Thoracic aorta (tissue), 2 donors: ENCODE data around the gene PDE6G. TPM values are rescaled to one million over a fixed set of nuclear protein-coding genes. Genes with fewer than 3 reads are reported as not detected.

Source experiments
- ATAC-seq: fragments of 150-250 bp; one replicate; pipeline ENCODE4 v1.8.0; 2017; ENCODE audit warnings: low read depth; ENCODE audit not compliant: insufficient number of reproducible peaks, low FRiP score
- DNase-seq: peaks from one replicate; pipeline ENCODE4 v3.0.0-alpha.2; 2020; ENCODE audit warnings: low spot score
- H3K27ac ChIP-seq, 2 donors: fragments of 200-600 bp; sonication (generic); 1 replicate in 1 of 2; 2 replicates in 1 of 2; pipeline ENCODE4 v1.5.1; 2016; ENCODE audit warnings: mild to moderate bottlenecking in 2 of 2, moderate library complexity in 2 of 2
- H3K27me3 ChIP-seq: fragments of 200-600 bp; sonication (generic); replicated peaks from 2 replicates; pipeline ENCODE4 v1.6.0; 2016; ENCODE audit warnings: mild to moderate bottlenecking; ENCODE audit not compliant: insufficient read depth
- H3K36me3 ChIP-seq: fragments of 200-600 bp; sonication (generic); one replicate; pipeline ENCODE4 v1.5.1; 2016
- H3K4me1 ChIP-seq, 2 donors: fragments of 200-600 bp; sonication (generic); 1 replicate in 1 of 2; 2 replicates in 1 of 2; pipeline versions ENCODE4 v1.5.1 to v1.6.0; 2016; ENCODE audit warnings: low read depth in 2 of 2, mild to moderate bottlenecking in 1 of 2; ENCODE audit not compliant: control insufficient read depth in 1 of 2
- H3K4me3 ChIP-seq: fragments of 200-600 bp; sonication (generic); 2 replicates; pipeline ENCODE4 v1.5.1; 2016; ENCODE audit warnings: mild to moderate bottlenecking
- H3K9me3 ChIP-seq: fragments of 200-600 bp; sonication (generic); 2 replicates; pipeline ENCODE4 v1.5.1; 2016
- total RNA-seq, 2 donors: library from RNA; depleted of rRNA; stranded (reverse); fragments of >200 nt; gene quantifications; one replicate each; pipeline versions ENCODE4 v1.1.0 to v1.2.3, GENCODE V29; 2016
- TF ChIP-seq, protein P1 (sequence below): fragments of 200-600 bp; sonication (generic); IDR thresholded peaks from one replicate; pipeline ENCODE4 v1.5.1; 2019; ENCODE audit warnings: antibody characterized with exemption

PDE6G gene
- total RNA-seq, 2 donors from 2014 or later = not detected

DNA sequence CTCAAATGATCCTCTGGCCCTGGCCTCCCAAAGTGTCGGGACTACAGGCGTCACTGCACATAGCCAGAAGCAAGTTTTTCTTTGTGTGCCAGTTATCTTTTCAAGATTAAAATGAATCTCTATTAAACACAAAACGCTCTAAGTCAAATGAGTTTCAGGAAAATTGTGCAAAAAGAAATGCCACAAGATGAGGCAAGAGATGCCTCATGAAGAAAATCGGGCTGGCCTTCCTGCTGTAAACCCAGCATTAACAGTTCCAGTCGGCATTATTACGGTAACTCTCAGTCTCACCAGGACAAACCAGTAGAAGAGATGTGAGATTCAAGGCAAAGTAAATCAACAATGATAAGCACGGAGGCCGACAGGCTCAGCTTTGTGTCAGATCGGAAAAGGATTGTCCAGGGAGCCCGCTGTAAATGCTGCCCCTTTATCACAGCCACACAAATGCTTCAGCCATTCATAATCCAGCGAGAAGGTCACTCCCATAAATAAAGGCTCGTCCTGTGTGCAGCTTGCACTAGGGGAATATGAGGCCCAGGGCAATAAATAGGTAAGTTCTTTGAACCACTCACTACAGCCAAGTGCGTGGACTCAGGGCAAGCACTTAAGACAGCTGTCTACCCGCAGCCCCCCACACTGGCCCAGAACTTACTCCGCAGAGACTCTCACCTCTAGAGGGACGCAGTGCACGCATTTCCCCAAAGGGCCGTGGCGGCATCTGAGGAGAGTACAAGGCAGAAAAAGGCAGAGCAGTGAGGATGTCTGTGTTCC is 46.6 kb downstream of the PDE6G start:
- H3K27me3 ChIP-seq = no peaks in the 10 kb centered on the region
- ATAC-seq (no peak), DNase-seq (no peak)
- TF ChIP-seq, protein P1, sequence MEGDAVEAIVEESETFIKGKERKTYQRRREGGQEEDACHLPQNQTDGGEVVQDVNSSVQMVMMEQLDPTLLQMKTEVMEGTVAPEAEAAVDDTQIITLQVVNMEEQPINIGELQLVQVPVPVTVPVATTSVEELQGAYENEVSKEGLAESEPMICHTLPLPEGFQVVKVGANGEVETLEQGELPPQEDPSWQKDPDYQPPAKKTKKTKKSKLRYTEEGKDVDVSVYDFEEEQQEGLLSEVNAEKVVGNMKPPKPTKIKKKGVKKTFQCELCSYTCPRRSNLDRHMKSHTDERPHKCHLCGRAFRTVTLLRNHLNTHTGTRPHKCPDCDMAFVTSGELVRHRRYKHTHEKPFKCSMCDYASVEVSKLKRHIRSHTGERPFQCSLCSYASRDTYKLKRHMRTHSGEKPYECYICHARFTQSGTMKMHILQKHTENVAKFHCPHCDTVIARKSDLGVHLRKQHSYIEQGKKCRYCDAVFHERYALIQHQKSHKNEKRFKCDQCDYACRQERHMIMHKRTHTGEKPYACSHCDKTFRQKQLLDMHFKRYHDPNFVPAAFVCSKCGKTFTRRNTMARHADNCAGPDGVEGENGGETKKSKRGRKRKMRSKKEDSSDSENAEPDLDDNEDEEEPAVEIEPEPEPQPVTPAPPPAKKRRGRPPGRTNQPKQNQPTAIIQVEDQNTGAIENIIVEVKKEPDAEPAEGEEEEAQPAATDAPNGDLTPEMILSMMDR = no peak
- no peak overlapping the region for H3K27ac ChIP-seq
- H3K36me3 ChIP-seq = peaks cover 53% of the 10 kb centered on the region
- H3K4me1 ChIP-seq = peaks cover 6 to 13% of the 10 kb centered on the region in 2 donors
- no peaks in the 10 kb centered on the region for H3K9me3 ChIP-seq
- H3K4me3 ChIP-seq = no peak overlapping the region

DNA sequence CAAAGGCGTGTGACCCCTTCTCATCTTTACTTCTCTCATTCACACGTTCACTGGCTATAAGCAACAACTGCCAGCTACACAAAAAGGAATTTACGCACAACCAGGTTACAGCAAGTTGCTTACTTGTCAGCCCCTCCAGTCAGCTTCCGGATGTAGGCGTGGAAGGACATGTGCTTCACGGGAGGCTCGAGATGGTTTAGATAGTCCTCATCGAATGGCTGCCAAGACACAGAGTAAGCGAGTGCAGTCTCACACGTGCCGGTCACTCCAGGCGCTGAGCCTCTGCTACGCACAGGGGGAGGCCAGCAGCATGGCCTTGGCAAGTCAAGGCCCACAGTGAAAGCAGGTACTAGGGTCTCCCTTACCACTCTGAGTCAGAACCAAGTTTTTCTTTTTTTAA is 47.7 kb downstream of the PDE6G start:
- ATAC-seq (no peak), DNase-seq (no peak)
- no peak overlapping the region for H3K27ac ChIP-seq
- peaks cover 0 to 2% of the 10 kb centered on the region in 2 donors for H3K4me1 ChIP-seq
- no peak overlapping the region for H3K4me3 ChIP-seq
- TF ChIP-seq, protein P1 = no peak
- H3K27me3 ChIP-seq = no peaks in the 10 kb centered on the region
- H3K9me3 ChIP-seq = no peaks in the 10 kb centered on the region
- H3K36me3 ChIP-seq = peaks cover 64% of the 10 kb centered on the region

DNA sequence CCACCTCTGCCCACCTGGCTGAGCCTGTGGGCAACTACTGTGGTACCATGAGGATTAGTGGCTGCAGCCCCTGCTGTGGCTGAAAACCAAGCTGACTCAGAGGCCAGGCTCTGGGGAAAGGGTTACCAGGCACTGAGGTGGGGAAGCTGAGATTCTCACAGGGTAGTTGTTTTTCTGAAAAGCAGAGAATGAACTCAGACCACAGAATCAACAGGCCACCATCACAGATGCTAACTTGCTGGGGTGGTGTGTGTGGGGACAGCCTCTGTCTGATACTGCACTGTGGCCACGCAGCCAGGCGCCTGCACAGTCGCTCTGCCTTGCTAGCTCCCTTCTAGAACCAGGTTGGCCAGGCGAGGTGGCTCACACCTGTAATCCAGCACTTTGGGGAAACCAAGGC is 48.3 kb downstream of the PDE6G start:
- Histone ChIP-seq H3K27ac (no peak overlapping the region), H3K27me3 (no peaks in the 10 kb centered on the region), H3K4me3 (no peak overlapping the region), H3K9me3 (no peaks in the 10 kb centered on the region), H3K36me3 (peaks cover 64% of the 10 kb centered on the region), H3K4me1 (no peaks in the 10 kb centered on the region)
- ATAC-seq (no peak), DNase-seq (no peak)
- TF ChIP-seq, protein P1 = no peak

DNA sequence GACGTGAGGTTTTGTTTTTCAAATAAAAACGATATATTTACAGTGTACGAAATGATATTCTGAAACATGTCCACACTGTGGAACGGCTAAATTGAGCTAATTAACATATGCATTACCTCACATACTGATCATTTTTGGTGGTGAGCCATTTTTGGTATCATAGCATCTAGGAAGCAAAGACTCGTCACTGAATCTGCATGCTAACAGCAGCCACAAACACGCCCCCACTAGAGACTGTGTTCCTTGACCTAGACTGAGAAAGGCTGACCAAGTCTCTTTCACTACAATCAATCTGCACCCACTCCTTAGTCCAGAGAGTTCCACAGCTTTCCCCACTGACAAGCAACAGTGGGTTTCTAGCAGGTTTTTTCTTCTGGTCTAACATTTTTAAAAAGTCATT is 48.9 kb downstream of the PDE6G start:
- Histone ChIP-seq H3K27ac (no peak overlapping the region), H3K27me3 (no peaks in the 10 kb centered on the region), H3K36me3 (peaks cover 57% of the 10 kb centered on the region), H3K9me3 (no peaks in the 10 kb centered on the region), H3K4me3 (no peak overlapping the region), H3K4me1 (no peaks in the 10 kb centered on the region)
- DNase-seq (no peak), ATAC-seq (no peak)
- TF ChIP-seq, protein P1 = no peak

DNA sequence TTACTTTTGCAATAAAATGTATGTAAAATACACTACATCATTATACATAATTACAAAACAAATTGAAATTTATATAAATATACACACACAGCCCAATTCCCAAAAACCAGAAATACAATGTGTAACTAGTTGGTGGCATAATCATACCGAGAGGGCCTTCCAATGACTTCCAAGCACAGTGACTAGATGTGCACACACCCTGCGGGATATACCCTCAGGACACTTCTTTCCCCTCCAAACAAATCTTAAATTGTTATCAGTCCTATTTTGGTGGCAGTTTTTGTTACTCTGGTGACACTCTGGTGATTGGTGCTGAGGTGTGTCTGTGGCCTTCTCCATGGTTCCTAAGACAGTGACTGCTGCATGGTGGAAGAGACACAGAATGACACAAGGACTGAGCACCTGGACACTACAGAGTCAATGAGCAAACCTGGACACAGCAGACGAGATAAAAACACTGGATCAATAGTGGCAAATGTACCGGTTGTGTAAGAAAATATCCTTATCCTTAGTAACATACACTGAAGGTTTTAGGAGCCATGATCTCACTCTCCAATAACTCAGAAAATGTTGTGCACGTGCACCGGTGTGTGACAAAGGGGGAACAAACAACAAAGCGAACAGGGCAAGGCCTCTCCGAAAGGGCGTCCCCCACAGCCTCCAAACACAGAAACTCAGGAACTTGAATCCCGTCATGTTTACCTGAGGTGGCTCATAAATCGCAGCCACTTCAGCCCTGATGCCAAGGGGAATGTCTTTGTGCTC is 52.3 kb downstream of the PDE6G start:
- TF ChIP-seq, protein P1 = no peak
- Histone ChIP-seq H3K4me3 (no peak overlapping the region), H3K27me3 (no peaks in the 10 kb centered on the region), H3K9me3 (no peaks in the 10 kb centered on the region), H3K4me1 (peaks cover 7 to 25% of the 10 kb centered on the region in 2 donors), H3K27ac (no peak overlapping the region), H3K36me3 (peaks cover 38% of the 10 kb centered on the region)
- no peak for ATAC-seq
- no peak for DNase-seq
